GM21717 (cell line): ENCODE results near the gene MGRN1.

Source experiments
- ATAC-seq: cut with Tn5 transposase; IDR thresholded peaks from one replicate; pipeline ENCODE4 v1.9.1; 2021; ENCODE audit warnings: mild to moderate bottlenecking, moderate library complexity; ENCODE audit not compliant: unreplicated experiment

The MGRN1 gene

DNA sequence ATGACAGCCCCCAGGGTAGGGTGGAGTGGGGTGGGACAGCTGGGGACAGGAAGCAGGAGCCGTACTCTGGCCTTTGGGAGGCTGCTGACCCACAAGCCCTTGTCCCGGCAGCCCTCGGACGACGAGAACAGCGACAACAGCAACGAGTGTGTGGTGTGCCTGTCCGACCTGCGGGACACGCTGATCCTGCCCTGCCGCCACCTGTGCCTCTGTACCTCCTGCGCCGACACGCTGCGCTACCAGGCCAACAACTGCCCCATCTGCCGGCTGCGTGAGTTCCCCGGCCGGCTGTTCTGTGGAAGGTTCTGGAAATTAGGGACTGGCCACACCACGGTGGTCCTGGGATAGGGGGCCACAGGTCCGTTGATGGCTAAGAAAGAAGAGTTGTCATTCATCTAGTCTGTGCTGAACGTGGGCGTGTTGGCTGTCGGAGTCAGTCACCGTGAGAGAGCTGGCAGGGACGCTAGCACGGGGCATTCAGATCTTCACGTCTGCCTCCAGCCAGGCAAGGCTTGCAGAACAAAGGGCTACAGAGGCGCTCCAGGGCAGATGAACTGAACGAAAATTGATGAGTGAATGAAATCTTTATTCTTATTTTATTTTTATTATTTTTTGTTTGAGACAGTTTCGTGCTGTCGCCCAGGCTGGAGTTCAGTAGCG, 48.9 kb downstream of the MGRN1 start:
- no peak for ATAC-seq

DNA sequence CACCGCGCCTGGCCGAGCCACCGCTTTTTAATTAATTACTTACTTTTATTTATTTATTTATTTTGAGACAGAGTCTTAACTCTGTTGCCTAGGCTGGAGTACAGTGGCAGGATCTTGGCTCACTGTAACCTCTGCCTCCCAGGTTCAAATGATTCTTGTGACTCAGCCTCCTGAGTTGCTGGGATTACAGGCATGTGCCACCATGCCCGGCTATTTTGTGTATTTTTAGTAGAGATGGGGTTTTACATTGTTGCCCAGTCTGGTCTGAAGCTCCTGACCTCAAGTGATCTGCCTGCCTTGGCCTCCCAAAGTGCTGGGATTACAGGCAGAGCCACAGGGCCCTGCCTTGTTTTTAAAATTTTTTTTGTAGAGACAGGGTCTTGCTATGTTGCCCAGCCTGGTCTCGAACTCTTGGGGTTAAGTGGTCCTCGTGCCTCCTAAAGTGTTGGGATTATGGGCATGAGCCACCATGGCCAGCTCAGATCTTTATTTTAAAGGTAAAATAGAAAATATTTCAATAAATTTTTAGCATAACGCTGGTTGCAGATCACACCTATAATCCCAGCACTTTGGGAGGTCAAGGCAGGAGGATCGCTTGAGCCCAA, 50.4 kb downstream of the MGRN1 start:
- ATAC-seq: no peak

DNA sequence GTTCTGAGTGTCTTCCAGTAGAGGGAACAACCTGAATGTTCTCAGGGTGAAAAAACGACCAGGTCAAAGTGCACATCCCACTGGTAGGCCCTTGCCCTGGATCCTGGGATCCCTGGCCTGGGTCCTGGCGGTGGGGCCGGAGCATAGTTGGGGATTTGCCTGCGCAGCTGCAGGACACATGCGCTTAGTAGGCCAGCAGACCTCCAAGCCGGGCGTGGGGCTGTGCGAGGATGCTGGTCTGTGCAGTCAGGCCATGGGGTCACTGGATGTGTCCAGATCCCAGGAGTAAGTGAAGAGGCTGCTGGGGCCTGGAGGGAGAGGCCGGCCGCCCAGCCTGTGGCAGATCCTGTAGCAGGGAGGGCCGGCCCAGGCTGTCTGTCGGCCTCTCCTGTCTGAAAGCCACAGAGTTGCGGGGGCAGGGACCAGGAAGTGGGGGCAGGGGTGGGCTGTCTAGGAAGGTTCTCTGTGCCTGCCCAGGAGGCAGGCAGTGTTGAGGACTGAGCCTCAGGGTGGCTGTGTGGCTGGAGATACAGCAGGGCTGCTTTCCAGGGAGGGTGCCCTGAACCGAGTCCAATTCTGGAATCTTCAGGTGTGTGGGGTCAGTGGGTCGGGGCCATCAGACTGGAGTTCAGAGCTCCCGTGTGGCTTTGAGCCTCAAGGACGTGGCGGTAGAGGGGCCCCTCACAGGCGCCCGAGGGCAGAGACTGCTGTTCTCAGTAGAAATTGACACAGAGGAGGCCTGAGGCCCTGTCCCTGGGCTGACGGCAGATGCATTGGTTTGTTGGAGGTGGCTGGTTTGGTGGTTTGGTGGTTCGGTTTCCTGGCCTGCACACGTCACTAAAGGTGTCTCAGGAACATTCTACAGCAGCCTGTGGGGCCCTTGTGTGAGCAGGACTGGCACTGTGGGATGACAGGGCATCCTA, 51.5 kb downstream of the MGRN1 start:
- ATAC-seq: no peak

DNA sequence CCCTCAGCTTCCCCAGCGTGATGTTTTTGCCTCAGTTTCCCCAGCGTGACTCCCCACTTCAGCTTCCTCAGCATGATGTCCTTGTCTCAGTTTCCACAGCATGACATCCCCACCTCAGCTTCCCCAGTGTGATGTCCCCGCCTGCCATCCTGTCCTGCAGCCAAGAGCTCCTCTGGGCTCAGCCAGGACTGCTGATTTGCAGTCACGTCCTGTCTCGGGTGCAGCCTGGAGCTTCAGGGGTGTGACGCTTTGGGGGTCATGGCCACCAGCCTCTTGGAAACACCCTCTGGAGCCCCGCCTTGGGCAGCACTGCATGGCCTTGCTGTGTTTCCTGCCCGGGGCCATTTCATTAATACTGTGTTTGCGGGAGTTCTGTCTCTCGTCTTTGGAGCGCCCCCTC, 52.2 kb downstream of the MGRN1 start:
- ATAC-seq: no peak

DNA sequence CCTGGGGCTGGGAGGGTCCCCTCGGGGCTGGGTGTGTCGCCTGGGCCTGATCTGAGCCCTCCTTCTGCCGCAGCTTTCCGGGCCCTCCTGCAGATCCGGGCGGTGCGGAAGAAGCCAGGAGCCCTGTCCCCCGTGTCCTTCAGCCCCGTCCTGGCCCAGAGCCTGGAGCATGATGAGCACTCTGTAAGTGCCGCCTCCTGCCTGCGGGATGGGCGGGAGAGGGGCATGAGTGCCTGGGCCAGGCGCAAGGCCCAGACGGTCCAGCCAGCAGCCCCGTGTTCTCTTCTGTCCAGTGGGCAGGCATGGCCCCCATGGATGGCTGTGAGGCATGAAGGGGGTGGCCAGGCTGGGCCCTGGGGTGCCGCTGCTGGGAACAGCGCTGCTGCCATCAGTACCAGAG, 52.8 kb downstream of the MGRN1 start:
- no peak for ATAC-seq

DNA sequence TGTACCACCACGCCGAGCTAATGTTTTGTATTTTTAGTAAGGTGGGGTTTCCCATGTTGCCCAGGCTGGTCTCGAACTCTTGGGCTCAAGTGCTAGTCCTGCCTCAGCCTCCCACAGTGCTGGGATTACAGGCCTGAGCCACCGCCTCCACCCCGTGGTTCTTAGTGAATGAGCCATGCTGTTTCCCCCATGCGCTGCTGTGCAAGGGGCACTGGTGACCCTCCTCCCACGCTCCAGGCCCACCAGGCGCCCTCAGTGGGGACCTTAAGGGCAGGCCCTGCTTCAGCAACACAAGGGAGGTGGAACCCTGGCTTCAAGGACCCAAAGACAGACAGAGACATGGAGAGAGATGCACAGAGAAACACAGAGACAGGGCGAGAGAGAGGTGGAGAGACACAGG, 53.4 kb downstream of the MGRN1 start:
- no peak for ATAC-seq

DNA sequence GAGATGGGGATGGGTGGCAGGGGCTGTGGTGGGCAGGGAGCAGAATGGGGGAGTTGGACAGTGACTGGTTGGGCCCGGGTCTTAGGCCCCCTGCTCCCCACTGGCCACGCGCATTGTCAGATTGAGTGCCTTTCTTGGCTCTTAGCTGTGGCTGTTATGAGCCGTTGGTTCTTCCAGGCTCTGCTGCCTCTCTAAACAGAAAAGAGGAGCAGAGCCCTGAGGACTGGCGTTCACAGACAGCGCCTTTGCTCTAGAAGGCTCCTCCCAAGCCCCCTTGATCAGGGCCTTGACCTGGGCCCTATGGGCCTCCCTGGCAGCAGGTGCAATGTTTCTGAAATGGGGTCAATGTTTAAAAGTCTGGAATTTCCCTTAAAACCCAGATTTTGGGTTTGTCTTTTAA, 54.0 kb downstream of the MGRN1 start:
- no peak for ATAC-seq

DNA sequence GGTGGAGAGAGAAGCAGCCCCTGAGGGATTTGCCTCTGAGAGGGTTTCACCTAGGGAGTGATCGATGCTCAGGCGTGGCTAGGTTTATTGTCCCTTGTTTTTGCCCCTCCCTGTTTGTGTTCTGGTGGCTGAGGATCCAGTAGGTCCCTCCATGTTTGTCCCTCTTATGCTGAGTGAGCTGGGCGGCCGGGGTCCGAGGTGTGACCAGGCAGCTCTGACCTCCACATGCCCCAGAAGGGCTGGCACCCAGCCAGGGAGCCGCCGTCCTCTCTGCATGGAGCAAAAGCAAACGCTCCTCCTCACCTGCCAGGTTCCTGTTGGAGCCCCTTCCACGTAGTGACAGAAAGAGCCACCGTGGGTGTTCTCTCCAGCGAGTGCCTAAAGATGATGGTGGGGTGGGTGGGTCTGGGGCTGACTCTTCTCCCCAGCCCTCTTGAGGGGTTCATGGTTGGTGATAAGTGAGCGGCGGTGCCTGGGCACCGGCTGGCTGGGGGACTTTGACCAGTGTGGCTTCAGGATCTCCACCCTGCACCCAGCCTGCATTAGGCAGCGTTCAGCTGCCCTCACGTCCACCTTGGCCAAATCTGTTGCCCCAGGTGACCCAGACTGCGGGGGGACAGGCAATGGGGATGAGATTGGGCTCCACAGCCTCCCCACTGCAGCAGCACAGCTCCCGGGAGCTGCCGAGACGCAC, 54.7 kb downstream of the MGRN1 start:
- ATAC-seq: no peak

DNA sequence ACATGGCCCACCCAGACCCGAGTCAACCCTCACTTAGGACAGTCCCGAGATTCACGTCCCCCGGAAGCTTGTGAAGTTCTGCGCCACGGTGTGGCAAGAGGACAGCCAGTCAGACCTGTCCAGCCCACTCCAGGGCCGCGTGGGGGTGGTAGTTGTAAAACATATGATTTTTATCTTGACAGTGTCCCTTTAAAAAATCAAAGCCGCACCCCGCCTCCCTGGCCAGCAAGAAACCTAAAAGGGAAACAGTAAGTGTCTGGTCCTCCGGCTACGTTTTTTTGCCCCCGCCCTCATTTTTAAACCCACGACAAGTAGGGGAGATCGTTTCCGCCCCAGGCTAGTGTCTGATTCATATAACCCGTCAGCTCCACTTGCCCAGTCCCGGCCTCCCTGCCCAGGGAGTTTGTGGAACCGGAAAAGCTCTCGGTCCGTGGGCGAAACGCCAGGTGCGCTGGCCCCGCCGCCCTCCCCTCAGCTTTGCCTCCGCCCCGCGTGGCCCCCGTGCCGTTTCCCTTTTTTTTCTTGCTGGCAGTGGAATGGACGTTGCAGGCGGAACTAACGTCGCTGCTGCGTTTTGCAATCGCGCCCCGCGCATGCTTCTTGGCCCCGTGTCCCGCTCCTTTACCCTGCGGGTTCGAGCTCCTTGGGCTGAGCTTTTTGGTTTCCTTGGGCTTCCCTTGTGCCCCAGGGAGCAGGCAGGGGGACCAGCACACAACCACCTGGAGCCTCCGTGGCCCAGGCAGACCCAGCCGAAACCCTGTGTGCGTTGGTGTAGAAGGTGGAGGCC, 55.4 kb downstream of the MGRN1 start:
- no peak for ATAC-seq

DNA sequence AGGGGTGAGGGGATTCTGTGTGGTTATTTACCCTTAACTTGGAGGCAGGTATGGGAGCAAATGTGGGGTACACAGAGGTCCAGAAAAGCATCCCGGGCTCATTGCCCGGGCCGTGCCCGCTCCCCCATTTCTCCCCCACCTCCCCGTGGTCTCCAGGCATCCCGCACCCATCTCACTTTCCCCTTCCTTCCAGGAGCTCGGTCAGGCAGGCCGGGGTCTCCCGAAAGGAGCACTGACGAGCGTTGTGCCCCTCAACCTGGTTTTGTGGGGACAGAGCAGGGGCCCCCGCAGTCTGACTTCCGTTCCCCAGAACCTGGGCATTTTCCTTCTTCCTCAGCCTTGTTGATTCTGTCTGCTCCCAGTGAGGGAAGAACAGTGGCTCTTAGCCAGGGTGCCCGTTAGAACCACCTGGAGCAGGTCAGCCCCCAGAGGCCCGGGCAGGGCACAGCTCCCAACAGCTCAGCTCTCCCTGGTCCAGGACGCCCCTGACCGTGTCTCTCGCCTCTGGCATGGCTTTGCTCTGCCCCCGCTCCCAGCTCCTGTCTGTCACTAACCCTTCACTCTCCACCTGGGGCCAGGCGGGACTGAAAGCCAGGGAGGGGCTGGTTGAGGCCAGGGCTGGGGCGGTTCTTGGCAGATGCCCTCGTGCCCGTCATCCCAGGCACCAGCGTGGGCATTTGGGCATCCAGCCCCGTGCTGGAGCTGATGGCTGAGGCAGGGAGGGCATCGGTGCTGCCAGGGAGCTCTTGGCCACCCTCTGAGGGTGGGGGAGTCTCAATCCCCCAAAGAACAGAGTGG, 56.2 kb downstream of the MGRN1 start:
- no peak for ATAC-seq

DNA sequence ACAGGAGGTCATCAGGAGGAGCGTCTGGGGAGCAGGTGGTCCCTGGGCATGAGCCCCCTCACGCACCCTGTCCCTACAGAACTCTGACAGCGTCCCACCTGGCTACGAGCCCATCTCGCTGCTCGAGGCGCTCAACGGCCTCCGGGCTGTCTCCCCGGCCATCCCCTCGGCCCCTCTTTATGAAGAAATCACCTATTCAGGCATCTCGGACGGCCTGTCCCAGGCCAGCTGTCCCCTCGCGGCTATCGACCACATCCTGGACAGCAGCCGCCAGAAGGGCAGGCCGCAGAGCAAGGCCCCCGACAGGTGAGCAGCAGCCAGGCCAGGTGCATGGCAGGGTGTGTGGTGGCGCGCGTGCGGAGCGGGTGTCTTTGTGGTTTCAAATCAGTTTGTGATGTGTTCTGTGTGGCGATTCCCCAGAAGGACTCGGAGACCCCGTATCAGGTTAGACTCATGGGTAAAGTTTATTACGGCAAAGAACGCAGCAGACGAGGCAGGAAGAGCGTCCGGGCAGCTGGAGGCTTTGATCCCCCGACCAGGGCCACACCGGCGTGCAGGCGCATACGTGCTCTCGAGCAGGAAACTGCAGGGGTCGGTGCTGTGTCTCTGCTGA, 57.0 kb downstream of the MGRN1 start:
- ATAC-seq: no peak

DNA sequence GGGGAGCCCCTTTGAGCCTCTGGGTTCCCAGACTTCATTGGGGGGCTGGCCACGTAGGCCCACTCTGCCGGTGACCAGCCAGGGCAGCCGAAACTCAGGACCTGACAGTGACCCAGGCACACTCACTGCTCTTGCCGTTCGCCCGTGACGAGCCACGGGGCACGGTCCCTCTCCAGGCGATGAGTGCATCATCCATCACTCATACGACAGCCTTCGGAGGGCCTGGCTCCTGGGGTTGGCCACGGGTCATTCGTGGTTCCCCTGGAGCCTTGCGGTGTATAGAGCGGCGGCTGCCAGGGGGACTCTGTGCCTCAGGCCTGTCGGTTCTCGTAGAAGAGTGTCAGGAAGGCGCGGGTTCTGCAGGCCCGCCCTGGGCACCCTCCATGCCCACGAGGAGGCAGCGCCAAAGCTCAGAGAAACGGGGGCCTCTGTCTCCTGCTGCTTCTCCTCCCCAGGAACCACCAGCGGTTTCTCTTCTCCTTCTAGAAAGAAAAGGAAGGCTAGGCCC, 57.5 kb downstream of the MGRN1 start:
- no peak for ATAC-seq

DNA sequence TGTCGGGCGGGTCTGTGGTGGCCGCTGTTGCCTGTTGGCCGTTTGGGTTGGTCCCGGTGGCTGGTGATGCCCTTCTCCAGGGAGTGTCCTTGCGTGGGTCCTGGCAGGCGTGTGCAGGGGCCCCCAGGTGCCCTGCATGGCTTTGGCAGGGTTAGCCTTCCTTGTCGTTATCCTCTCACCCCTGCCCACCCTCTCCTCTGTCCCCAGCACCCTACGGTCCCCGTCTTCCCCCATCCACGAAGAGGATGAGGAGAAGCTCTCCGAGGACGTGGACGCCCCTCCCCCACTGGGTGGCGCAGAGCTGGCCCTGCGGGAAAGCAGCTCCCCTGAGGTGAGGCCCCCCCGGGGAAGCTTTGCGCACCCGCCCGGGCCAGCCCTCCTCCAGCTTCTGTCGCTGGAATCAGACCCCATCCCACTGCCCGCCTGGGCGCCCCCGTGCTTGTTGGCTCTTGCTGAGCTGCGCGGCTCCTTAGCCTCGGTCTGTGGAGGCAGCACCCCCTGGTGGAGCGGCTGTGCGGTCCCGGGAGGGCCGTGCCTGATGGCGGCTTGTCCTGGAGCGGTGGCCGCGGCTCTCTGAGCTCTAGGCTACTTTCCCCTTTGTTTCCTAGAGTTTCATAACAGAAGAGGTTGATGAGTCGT, 58.1 kb downstream of the MGRN1 start:
- no peak for ATAC-seq

DNA sequence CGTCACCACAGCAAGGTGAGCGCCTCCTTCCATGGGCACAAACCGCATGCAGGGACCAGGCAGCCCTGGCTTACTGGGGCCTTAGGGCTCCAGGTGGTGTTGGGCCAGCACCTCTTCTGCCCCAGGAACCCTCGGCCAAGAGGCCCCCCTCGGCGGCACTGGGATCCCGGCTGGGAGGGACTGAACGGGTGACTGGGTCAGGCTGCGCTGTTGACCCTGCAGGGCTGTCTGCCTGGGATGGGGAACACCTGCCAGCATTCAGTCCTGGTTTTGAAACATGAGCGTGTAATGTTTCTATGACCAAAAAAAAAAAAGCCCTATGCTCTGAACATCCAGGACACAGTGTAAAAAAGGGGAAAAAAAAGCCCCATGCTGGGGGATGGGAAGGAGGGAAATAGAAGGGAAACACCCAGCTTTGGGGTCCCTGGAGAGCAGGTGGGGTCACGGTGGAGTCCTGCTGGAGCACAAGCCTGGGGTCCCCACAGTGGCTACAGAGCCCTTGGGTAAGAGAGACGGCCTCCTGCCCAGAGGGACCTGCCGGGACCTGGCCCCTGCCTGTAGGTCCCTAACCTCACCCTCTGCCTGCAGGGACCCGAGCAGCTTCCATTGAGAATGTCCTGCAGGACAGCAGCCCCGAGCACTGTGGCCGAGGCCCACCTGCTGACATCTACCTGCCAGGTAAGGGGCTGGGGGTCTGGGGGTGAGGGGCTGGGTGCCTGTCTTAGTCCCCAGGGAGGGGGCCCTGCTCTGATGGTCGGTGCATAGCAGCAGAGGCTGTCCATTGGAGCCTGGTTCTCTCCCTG, 58.8 kb downstream of the MGRN1 start:
- ATAC-seq: no peak

DNA sequence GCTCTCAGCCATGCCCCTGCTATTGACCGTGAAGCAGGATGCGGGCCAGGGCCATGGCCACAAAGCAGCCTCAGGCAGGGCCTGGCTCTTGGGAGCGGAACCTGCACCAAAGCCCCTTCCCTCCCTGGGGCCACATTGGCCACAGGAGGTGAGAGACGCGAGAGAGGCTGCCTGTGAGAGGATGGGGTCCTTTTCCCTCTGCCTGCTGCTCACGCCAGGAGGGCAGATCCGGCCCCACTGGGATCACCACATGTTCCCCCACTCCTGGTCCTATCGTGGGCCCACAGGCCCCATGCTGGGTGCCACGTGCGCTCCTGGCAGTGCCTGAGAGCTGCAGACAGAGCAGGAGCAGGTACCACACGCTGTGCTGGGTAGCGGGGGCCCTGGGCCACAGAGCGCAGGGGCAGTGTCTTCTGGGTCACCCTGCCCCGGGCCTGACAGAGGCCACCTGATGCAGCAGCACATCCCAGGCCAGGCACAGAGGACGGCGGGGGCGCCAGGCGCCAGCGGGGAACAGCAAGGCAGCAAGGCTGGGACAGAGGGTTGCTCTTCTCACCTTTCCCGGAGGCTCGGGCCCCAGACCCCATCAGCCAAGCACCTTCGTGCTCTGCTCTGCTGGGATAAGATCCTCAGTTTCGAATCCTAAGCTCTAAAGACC, 59.6 kb downstream of the MGRN1 start:
- no peak for ATAC-seq

DNA sequence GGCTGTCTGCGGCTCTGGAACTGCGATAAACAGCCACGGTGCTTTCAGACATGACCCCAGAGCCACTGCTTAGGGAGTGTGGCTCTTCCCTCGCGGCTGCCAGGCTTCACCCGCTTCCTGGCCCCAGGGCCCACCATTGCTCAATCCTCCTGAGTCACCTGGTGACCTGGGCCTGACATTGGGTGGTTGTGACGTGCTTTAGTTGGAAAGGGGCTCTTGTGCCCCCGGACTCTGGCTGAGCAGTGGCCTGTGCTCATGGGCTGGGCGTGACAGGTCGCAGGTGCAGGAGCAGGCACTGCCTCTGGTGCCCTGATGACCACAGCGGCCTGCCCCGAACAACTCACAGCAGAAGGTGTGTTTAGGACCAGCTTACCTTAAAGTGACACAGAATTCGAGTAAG, 60.1 kb downstream of the MGRN1 start:
- no peak for ATAC-seq

DNA sequence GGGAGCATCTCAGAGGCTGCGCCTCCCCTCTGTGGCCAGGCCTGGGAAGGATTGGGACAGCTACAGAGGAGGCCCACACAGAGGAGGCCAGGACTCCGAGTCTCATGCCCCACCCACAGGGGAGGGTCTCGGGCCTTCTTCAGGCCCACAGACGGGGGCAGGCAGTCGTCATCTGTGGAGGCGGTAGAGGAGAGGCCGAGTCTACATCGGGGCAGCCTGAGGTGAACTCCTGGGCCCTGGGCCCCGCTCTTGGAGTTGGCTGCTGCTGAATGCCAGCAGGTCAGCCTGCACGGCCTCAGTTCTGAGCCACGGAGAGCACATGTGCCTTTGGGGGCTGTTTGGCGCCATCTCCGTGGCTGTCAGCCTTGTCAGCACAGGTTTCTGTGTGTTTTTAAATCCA, 60.7 kb downstream of the MGRN1 start:
- ATAC-seq: no peak
